HG02938 (cell line): ENCODE data around the gene TBRG4.

Source experiments
- ATAC-seq: cut with Tn5 transposase; IDR thresholded peaks from one replicate; pipeline ENCODE4 v1.9.1; 2021; ENCODE audit warnings: mild to moderate bottlenecking, moderate library complexity; ENCODE audit not compliant: unreplicated experiment

The TBRG4 gene

GRCh38 chr7:45092100-45092930 lies 19.2 kb downstream of the TBRG4 start:
- ATAC-seq: no peak

GRCh38 chr7:45089341-45089891 lies 22.1 kb downstream of the TBRG4 start:
- no peak for ATAC-seq

GRCh38 chr7:45088821-45089340 lies 22.6 kb downstream of the TBRG4 start, which contains the start of gene NACAD:
TSS of gene NACAD (minus strand) at chr7:45088969. CDS start at chr7:45088894, 75 bp downstream.
- ATAC-seq: no peak

GRCh38 chr7:45088146-45088701 lies 23.3 kb downstream of the TBRG4 start:
- ATAC-seq: no peak

- ATAC-seq: no peak
These were observed 24.0 kb downstream of the TBRG4 start for GRCh38 chr7:45087301-45088145.

GRCh38 chr7:45086331-45087065 lies 25.0 kb downstream of the TBRG4 start:
- no peak for ATAC-seq

GRCh38 chr7:45085619-45086200 lies 25.8 kb downstream of the TBRG4 start:
- ATAC-seq: no peak

- ATAC-seq: no peak
These were observed 26.4 kb downstream of the TBRG4 start for GRCh38 chr7:45084901-45085618.

- no peak for ATAC-seq
These were observed 27.2 kb downstream of the TBRG4 start for GRCh38 chr7:45084336-45084735.

GRCh38 chr7:45082831-45083331 lies 28.6 kb downstream of the TBRG4 start:
- no peak for ATAC-seq

GRCh38 chr7:45082031-45082830 lies 29.3 kb downstream of the TBRG4 start:
- no peak for ATAC-seq

GRCh38 chr7:45081670-45081974 lies 29.9 kb downstream of the TBRG4 start:
- no peak for ATAC-seq

- ATAC-seq: no peak
These were observed 30.4 kb downstream of the TBRG4 start for GRCh38 chr7:45080958-45081669.

GRCh38 chr7:45080265-45080957 lies 31.1 kb downstream of the TBRG4 start:
- no peak for ATAC-seq

- ATAC-seq: no peak
These were observed 33.3 kb downstream of the TBRG4 start for GRCh38 chr7:45078125-45078681.

- ATAC-seq: no peak
These were observed 33.9 kb downstream of the TBRG4 start for GRCh38 chr7:45077579-45077978.

- no peak for ATAC-seq
These were observed 34.6 kb downstream of the TBRG4 start for GRCh38 chr7:45076946-45077345.
